Natural killer cell (primary cell): ENCODE results near the gene MRPL36. TPM values are rescaled to one million over a fixed set of nuclear protein-coding genes. Genes with fewer than 3 reads are reported as not detected.
A peak's percentile ranks its signal among the peaks of the same experiment; 100 is the strongest.

Experiments
- ATAC-seq, 3 donors: fragments of 150-1000 bp in 2 of 3; fragments of 200-7000 bp in 1 of 3; cut with Tn5 transposase; 1 replicate in 1 of 3; 2 replicates in 2 of 3; pipeline ENCODE4 v1.10.0; 2021; ENCODE audit warnings: mild to moderate bottlenecking in 2 of 3, moderate library complexity in 2 of 3
- DNase-seq, 2 donors: peaks; one replicate each; pipeline versions ENCODE4 v3.0.0 to v3.0.0-alpha.2; 2013 to 2021; ENCODE audit warnings: mixed read lengths in 1 of 2
- H3K27ac ChIP-seq: one replicate; pipeline ENCODE4 v1.5.1; 2013; ENCODE audit warnings: mild to moderate bottlenecking, low read length
- H3K27me3 ChIP-seq: one replicate; pipeline ENCODE4 v1.6.1; 2013; ENCODE audit warnings: low read length; ENCODE audit not compliant: control insufficient read depth, insufficient read depth
- H3K36me3 ChIP-seq: one replicate; pipeline ENCODE4 v1.6.1; 2013; ENCODE audit warnings: low read length; ENCODE audit not compliant: control insufficient read depth, insufficient read depth
- H3K4me1 ChIP-seq: one replicate; pipeline ENCODE4 v1.6.1; 2013; ENCODE audit warnings: low read length; ENCODE audit not compliant: control insufficient read depth, insufficient read depth
- H3K4me3 ChIP-seq: one replicate; pipeline ENCODE4 v1.5.1; 2013; ENCODE audit warnings: low read length
- H3K9me3 ChIP-seq: one replicate; pipeline ENCODE4 v1.6.1; 2013; ENCODE audit warnings: low read length; ENCODE audit not compliant: control insufficient read depth, insufficient read depth
- H3K27ac Mint-ChIP-seq, 2 donors: one replicate each; pipeline ENCODE4 v1.8.0; 2022; ENCODE audit warnings: mild to moderate bottlenecking in 2 of 2, mixed read lengths in 2 of 2, moderate library complexity in 1 of 2
- H3K27me3 Mint-ChIP-seq, 2 donors: one replicate each; pipeline ENCODE4 v1.8.0; 2022; ENCODE audit warnings: low read depth in 2 of 2, mixed read lengths in 2 of 2
- H3K36me3 Mint-ChIP-seq: one replicate; pipeline ENCODE4 v1.8.0; 2022; ENCODE audit warnings: mixed read lengths
- H3K4me1 Mint-ChIP-seq, 2 donors: one replicate each; pipeline ENCODE4 v1.8.0; 2022; ENCODE audit warnings: mixed read lengths in 2 of 2
- H3K4me3 Mint-ChIP-seq: one replicate; pipeline ENCODE4 v1.8.0; 2022; ENCODE audit warnings: mild to moderate bottlenecking, moderate library complexity, mixed read lengths
- H3K9me3 Mint-ChIP-seq, 2 donors: one replicate each; pipeline ENCODE4 v1.8.0; 2022; ENCODE audit warnings: mixed read lengths in 2 of 2
- WGBS: methylation state at CpG from one replicate; pipeline ENCODE4 v1.1.7; 2013; ENCODE audit warnings: missing lambda C conversion rate; ENCODE audit not compliant: insufficient coverage; 5-methylcytosine and 5-hydroxymethylcytosine counted together
- intact Hi-C: fragments of 100-400 bp; cut with micrococcal nuclease; formaldehyde crosslinking; loops from one replicate; pipeline ENCODE4 v1.14.2; 2022
- total RNA-seq, 4 donors: library from RNA; stranded (reverse); fragments of 120-200 nt in 1 of 4; gene quantifications; one replicate each; pipeline versions ENCODE4 v1.2.3 to v1.2.4, GENCODE V29; 2013 to 2022
- TF ChIP-seq, protein P1 (sequence below): fragments of 200-600 bp; IDR thresholded peaks from one replicate; pipeline ENCODE4 v1.8.0; 2022; ENCODE audit warnings: antibody characterized with exemption

MRPL36 gene
- total RNA-seq, 3 donors from 2014 or later (not counting 1 experiment from before 2014, with no cell fraction given) = 14.1 to 21.2 (median 17.1) TPM

- Histone ChIP-seq H3K27me3 (no peaks in the 10 kb centered on the region), H3K4me3 (no peak overlapping the region), H3K27ac (no peak overlapping the region), H3K9me3 (no peaks in the 10 kb centered on the region), H3K36me3 (peaks cover 13% of the 10 kb centered on the region), H3K4me1 (peaks cover 41% of the 10 kb centered on the region)
- TF ChIP-seq, protein P1, sequence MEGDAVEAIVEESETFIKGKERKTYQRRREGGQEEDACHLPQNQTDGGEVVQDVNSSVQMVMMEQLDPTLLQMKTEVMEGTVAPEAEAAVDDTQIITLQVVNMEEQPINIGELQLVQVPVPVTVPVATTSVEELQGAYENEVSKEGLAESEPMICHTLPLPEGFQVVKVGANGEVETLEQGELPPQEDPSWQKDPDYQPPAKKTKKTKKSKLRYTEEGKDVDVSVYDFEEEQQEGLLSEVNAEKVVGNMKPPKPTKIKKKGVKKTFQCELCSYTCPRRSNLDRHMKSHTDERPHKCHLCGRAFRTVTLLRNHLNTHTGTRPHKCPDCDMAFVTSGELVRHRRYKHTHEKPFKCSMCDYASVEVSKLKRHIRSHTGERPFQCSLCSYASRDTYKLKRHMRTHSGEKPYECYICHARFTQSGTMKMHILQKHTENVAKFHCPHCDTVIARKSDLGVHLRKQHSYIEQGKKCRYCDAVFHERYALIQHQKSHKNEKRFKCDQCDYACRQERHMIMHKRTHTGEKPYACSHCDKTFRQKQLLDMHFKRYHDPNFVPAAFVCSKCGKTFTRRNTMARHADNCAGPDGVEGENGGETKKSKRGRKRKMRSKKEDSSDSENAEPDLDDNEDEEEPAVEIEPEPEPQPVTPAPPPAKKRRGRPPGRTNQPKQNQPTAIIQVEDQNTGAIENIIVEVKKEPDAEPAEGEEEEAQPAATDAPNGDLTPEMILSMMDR = no peak
- H3K4me1 Mint-ChIP-seq = peaks cover 39 to 55% of the 10 kb centered on the region in 2 donors
- ATAC-seq (no peak), DNase-seq (no peak)
- no peaks in the 10 kb centered on the region for H3K36me3 Mint-ChIP-seq
- H3K4me3 Mint-ChIP-seq = peak overlapping the region; percentile 17
- intact Hi-C loops = no loop called here
- no peaks in the 10 kb centered on the region for H3K9me3 Mint-ChIP-seq
- no peaks in the 10 kb centered on the region for H3K27me3 Mint-ChIP-seq
- no peak overlapping the region for H3K27ac Mint-ChIP-seq
- 89% methylated on average over 21 of the region's 21 CpGs for WGBS
Observed at GRCh38 chr5:1796371-1797102, 3.1 kb downstream of the MRPL36 start.

GRCh38 chr5:1795931-1796330 is 3.7 kb downstream of the MRPL36 start:
- TF ChIP-seq, protein P1 = no peak
- Histone ChIP-seq H3K36me3 (peaks cover 13% of the 10 kb centered on the region), H3K4me1 (peaks cover 45% of the 10 kb centered on the region), H3K4me3 (no peak overlapping the region), H3K27me3 (no peaks in the 10 kb centered on the region), H3K27ac (no peak overlapping the region), H3K9me3 (no peaks in the 10 kb centered on the region)
- Mint-ChIP-seq H3K27me3 (no peaks in the 10 kb centered on the region), H3K27ac (no peak overlapping the region), H3K4me3 (no peak overlapping the region), H3K36me3 (no peaks in the 10 kb centered on the region), H3K4me1 (peaks cover 38 to 53% of the 10 kb centered on the region in 2 donors), H3K9me3 (no peaks in the 10 kb centered on the region)
- DNase-seq = no peak
- ATAC-seq = no peak
- 87% methylated on average over 8 of the region's 8 CpGs for WGBS
- intact Hi-C loops = no loop called here

DNA sequence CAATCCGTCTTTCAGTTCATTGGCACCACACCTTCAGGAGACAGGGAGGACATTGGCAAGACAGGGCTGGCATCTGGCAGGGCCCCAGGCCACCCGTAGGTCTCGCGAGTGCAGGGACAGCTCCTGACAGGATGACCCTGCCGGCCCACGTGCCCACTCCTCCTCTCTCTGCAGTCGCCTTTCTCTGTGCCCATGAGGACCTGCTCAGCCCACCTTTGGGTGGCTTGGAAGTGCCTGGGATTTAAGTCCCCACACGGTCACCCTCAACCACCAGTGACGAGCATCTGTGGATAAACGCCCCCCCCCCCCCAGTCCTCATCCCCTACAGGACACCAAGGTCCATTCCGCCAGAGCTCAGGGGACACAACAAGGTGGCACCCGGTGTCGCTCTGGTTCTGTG is 4.1 kb downstream of the MRPL36 start:
- TF ChIP-seq, protein P1 = no peak
- 94% methylated on average over 13 of the region's 13 CpGs for WGBS
- intact Hi-C loops = no loop called here
- Mint-ChIP-seq H3K27me3 (no peaks in the 10 kb centered on the region), H3K27ac (no peak overlapping the region), H3K4me3 (no peak overlapping the region), H3K4me1 (peaks cover 34 to 49% of the 10 kb centered on the region in 2 donors), H3K9me3 (no peaks in the 10 kb centered on the region), H3K36me3 (no peaks in the 10 kb centered on the region)
- Histone ChIP-seq H3K27me3 (no peaks in the 10 kb centered on the region), H3K4me1 (peaks cover 41% of the 10 kb centered on the region), H3K27ac (no peak overlapping the region), H3K9me3 (no peaks in the 10 kb centered on the region), H3K36me3 (peaks cover 13% of the 10 kb centered on the region), H3K4me3 (no peak overlapping the region)
- DNase-seq (no peak), ATAC-seq (no peak)

GRCh38 chr5:1794901-1795290 is 4.7 kb downstream of the MRPL36 start:
- Mint-ChIP-seq H3K4me1 (peaks cover 27 to 43% of the 10 kb centered on the region in 2 donors), H3K27me3 (no peaks in the 10 kb centered on the region), H3K4me3 (peak overlapping the region; percentile 9), H3K36me3 (no peaks in the 10 kb centered on the region), H3K27ac (no peak overlapping the region), H3K9me3 (no peaks in the 10 kb centered on the region)
- Histone ChIP-seq H3K27me3 (no peaks in the 10 kb centered on the region), H3K9me3 (no peaks in the 10 kb centered on the region), H3K36me3 (peaks cover 13% of the 10 kb centered on the region), H3K4me3 (no peak overlapping the region), H3K4me1 (peaks cover 35% of the 10 kb centered on the region), H3K27ac (no peak overlapping the region)
- DNase-seq = no peak
- no peak for ATAC-seq
- TF ChIP-seq, protein P1 = no peak
- 97% methylated on average over 17 of the region's 17 CpGs for WGBS
- intact Hi-C loops = no loop called here
